DMS 273 (cell line): ENCODE results near the gene RNF40.

Experiments
- DNase-seq: peaks from one replicate; lab custom pipeline; 2025; ENCODE audit not compliant: unreplicated experiment; lab: John Stamatoyannopoulos, UW

Gene RNF40

GRCh38 chr16:30761928-30762902 is at the start of gene RNF40, which contains the start of gene CFAP119:
RNF40 (plus strand) TSS chr16:30762322; CDS start chr16:30762546, 224 bp downstream.
CFAP119 (minus strand) TSS chr16:30762062; CDS start chr16:30761748, 314 bp downstream.
- DNase-seq, result peak; percentile 99

GRCh38 chr16:30715750-30716445 is 46.2 kb upstream of the RNF40 start:
- DNase-seq, result no peak

- DNase-seq, result no peak
Measured at GRCh38 chr16:30720086-30720485, 42.0 kb upstream of the RNF40 start.

GRCh38 chr16:30720694-30721093 is 41.4 kb upstream of the RNF40 start:
- no peak for DNase-seq

GRCh38 chr16:30721167-30721566 is 41.0 kb upstream of the RNF40 start:
- DNase-seq, result no peak

GRCh38 chr16:30721606-30722005 is 40.5 kb upstream of the RNF40 start:
- DNase-seq, result no peak

GRCh38 chr16:30722443-30722842 is 39.7 kb upstream of the RNF40 start:
- no peak for DNase-seq

GRCh38 chr16:30722916-30723315 is 39.2 kb upstream of the RNF40 start:
- no peak for DNase-seq

GRCh38 chr16:30723725-30724355 is 38.3 kb upstream of the RNF40 start:
- no peak for DNase-seq

GRCh38 chr16:30724641-30725417 is 37.3 kb upstream of the RNF40 start:
- no peak for DNase-seq

- no peak for DNase-seq
Measured at GRCh38 chr16:30725418-30725792, 36.7 kb upstream of the RNF40 start.

GRCh38 chr16:30728321-30728720 is 33.8 kb upstream of the RNF40 start:
- DNase-seq, result no peak

GRCh38 chr16:30728899-30729672 is 33.0 kb upstream of the RNF40 start:
- DNase-seq, result no peak

GRCh38 chr16:30731411-30731810 is 30.7 kb upstream of the RNF40 start:
- no peak for DNase-seq

GRCh38 chr16:30736995-30737793 is 24.9 kb upstream of the RNF40 start:
- no peak for DNase-seq

GRCh38 chr16:30737794-30738648 is 24.1 kb upstream of the RNF40 start:
- no peak for DNase-seq

GRCh38 chr16:30738984-30739951 is 22.9 kb upstream of the RNF40 start:
- no peak for DNase-seq
